Activated CD4-positive, alpha-beta T cell treated with anti-CD3 and anti-CD28 coated beads, Interleukin-2, amount 50 U/mL, for 24 hours (primary cell): ENCODE measurements around the gene CBX3.
"Not testable (repeated sequence)": the region's sequence is repeated elsewhere in the genome, so short reads cannot be mapped to it uniquely, and the experiment has no call there.

Experiments used
- DNase-seq, 2 donors: peaks; one replicate each; pipeline ENCODE4 v3.0.0-alpha.2; 2020; ENCODE audit warnings: low read depth in 1 of 2, low spot score in 1 of 2

The CBX3 gene

DNA sequence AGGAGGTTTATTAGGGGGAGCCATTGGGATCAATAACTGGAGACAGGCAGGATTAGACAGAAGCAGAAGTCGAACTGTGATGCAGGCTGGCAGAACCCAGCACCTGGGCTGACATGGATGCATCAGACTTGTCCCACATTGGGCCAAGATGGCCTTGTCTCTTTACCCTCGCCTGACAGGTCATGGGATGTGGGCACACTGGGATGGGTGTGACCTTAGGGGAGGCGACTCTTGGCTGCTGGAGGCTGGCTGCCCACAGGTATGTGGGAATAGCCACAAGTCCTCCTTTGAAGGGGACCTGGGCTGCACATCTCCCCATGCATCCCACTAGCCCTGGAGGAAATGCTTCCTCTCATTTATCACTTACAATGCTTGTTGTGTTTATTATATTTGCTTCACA is 32.3 kb upstream of the CBX3 start:
- no peak for DNase-seq

DNA sequence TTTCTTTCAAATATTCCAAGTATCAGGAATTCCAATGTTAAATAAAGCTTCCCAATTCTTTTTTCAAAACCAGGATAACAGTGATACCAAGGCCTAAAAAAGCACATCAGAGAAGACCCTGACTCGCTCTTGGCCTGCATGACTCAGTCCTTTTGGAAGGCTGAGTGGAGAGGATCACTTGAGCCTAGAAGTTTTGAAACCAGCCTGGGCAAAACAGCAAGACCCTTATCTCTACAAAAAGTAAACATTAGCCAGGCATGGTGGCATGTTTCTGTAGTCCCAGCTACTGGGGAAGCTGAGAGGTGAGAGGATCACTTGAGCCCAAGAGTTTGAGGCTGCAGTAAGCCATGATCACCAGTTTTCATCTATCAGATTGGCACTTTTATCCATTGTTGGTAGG is 30.9 kb upstream of the CBX3 start:
- no peak for DNase-seq

DNA sequence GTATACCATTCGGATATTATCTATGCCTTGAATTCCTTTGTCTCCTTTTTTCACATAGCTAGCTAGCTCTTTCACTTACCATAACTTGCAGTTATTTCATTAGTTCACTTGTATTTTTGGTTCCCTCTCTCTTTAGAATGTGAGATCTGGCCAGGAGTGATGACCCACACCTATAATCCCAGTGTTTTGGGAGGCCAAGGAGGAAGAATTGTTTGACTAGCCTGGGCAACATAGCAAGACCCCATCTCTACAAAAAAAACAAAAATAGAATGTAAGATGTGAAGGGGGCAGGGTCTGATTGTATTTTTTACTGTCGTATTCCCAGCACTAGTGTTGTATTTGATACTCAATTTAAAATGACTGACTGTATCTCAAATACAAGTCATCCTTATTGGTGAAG is 29.9 kb upstream of the CBX3 start:
- DNase-seq = no peak

GRCh38 chr7:26172048-26172447 is 29.5 kb upstream of the CBX3 start:
- DNase-seq = no peak

DNA sequence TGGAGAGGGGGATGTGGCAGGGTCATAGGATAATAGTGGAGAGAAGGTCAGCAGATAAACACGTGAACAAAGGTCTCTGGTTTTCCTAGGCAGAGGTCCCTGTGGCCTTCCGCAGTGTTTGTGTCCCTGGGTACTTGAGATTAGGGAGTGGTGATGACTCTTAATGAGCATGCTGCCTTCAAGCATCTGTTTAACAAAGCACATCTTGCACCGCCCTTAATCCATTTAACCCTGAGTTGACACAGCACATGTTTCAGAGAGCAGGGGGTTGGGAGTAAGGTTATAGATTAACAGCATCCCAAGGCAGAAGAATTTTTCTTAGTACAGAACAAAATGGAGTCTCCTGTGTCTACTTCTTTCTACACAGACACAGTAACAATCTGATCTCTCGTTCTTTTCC is 25.6 kb upstream of the CBX3 start:
- not testable (repeated sequence) for DNase-seq

- DNase-seq = not testable (repeated sequence)
Measured at GRCh38 chr7:26176696-26177095, 24.8 kb upstream of the CBX3 start.

DNA sequence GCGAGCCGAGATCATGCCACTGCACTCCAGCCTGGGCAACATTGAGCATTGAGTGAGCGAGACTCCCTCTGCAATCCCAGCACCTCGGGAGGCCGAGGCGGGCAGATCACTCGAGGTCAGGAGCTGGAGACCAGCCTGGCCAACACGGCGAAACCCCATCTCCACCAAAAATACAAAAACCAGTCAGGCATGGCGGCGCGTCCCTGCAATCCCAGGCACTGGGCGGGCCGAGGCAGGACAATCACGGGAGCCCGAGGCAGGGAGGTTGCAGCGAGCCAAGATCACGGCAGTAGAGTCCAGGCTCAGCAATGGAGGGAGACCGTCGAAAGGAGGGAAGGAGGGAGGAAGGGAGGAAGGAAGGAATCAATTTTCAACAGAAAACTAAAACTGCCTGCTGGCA is 24.3 kb upstream of the CBX3 start:
- DNase-seq = not testable (repeated sequence)

DNA sequence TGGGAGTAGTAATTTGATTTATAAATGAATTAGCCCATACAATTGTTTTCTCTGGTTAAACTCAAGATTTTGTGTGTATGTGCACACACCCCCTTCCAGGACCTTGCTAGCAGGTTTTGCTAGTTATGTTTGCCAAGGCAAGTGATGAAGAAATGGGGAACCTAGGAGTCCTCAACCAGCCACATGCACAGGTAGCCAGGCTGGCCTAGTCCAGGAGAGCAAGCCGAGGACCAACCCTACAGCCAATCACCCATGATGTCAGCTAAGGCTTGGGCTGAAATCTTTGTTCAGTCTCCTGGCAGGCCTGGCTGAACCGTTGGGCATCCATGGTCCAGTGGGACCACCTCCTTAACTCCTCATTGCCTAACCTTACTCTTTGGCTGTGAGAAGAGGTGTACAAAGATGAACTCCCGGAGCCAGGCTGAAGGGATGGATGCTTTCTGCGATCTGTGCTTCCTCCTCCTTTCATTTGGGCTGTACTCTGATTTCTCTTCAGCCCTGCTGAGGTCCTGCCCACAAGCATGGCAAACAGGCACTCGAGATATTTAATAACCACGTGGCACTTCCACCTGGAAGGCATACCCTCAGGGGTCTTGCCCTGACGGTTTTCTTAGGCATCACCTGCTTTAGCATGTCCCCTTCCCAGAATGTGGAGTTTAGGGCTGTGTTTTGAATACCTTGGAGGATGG is 23.1 kb upstream of the CBX3 start:
- no peak for DNase-seq

GRCh38 chr7:26179422-26179821 is 22.1 kb upstream of the CBX3 start:
- no peak for DNase-seq

DNA sequence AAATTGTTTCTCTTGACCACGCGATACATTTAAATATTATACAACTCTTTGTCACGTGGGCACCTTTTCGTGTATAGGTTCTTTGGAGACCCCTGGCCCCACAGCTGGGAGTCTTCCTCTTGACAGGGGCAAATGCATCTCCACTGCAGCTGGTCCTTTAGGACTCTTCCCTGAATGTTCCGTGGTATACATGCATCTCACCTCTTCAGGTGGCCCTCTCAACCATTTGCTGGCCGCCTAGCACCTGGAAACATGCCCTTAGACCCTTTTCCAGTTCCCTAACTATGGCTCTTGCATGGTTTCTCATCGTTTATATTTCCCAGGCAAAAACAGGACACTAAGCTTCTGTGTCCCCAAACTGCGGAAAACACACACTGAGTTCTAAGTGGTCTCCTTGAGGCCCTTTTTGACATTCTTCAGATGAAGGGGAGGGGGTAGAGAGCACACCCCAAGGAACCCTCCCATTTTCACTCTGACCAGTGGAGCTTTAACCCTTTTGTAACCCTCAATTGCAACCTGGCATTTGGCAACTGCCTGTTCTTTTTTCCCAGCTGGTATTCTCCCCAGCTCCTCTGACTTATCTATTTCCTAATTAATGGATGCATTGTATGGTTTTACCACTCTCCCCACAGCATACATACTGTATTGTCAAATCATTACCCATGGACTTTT is 21.6 kb upstream of the CBX3 start:
- no peak for DNase-seq

GRCh38 chr7:26180792-26181198 is 20.8 kb upstream of the CBX3 start:
- no peak for DNase-seq

GRCh38 chr7:26181474-26182227 is 19.9 kb upstream of the CBX3 start:
- DNase-seq = no peak

GRCh38 chr7:26182283-26182682 is 19.3 kb upstream of the CBX3 start:
- no peak for DNase-seq

- no peak for DNase-seq
Measured at GRCh38 chr7:26182706-26183105, 18.8 kb upstream of the CBX3 start.

DNA sequence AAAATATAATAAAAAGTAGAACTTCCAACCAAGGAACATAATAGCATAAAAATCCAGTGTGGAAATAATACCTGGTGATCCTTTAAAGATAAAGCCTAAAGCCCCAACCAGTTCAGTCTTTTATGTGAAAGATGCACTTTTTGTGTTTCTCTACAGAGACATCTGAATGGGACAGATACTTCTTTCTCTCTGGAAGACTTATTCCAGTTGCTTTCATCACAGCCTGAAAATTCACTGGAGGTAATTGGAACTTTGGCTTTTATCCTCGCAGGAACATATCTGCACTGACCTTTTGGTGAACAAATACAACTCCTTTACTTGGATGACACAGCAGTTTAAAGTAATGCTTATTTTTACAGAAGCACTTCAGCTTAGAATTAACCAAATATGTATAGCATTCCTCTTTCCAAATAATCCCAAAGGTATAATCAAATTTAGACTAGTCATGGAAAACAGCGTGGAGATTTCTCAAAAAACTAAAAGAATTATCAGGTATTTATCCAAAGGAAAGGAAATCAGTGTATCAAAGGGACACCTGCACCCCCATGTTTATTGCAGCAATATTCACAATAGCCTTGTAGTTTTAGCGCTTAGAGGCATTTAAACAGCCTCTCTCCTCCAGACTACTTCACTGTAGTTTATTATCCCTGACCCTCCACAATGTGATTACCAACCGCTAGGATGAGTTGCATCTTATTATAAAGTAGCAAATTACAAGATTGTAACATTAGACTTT is 17.8 kb upstream of the CBX3 start:
- no peak for DNase-seq

GRCh38 chr7:26184281-26185101 is 17.1 kb upstream of the CBX3 start:
- not testable (repeated sequence) for DNase-seq

- DNase-seq = no peak
Measured at GRCh38 chr7:26185131-26185843, 16.3 kb upstream of the CBX3 start.

DNA sequence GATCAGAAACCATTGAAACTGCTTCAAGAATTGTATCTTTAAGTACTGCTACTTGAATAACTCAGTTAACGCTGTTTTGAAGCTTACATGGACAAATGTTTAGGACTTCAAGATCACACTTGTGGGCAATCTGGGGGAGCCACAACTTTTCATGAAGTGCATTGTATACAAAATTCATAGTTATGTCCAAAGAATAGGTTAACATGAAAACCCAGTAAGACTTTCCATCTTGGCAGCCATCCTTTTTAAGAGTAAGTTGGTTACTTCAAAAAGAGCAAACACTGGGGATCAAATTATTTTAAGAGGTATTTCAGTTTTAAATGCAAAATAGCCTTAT is 15.7 kb upstream of the CBX3 start:
- no peak for DNase-seq

DNA sequence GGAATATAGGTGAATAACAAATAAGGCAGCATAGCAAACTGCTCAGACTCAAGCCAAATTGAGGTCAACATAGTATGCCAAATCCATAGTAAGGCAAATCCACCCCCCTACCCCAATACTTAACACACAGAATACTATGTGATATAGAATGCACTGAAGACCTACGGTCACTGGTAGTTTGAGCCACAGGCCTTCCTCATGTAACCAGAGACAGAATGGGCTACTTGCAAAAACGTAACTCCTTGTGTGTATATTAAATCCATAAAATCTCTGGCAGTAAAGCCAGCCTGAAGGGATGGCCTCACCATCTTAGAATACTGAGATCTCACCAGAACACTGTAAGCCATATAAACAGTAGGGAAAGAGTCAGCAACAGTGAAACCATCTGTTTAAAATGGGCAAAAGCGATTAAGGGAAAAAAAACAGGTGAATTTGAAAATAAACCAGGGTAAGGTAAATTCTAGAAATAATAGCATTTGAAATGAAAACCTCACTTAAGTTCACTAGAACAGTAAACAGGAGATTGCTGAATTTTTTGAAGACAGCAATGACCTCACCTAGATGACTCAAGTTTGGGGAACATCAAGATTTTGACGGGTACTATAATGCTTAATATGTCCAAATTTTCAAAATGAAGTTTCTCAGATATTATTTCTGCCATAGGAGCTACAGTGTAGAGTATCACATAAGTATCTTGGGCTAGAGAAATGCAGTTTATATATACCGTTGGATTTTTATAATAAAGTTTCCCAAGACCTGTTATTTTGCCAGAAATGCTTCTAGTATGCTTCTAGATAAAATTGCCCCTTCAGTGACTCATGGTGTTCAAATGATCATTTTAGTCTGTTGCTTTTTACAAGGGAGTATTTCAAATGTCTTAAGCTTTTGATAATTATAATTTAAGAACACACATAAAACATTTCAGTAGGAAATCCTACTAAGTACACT is 14.9 kb upstream of the CBX3 start:
- DNase-seq = no peak
